Occipital lobe (tissue), 3 donors: Measurements from ENCODE around the gene CXCL3. TPM values are rescaled to one million over a fixed set of nuclear protein-coding genes. Genes with fewer than 3 reads are reported as not detected.
A peak's percentile ranks its signal among the peaks of the same experiment; 100 is the strongest.

ENCODE experiments used
- DNase-seq: peaks from one replicate; lab custom pipeline; 2025; lab: John Stamatoyannopoulos, UW
- small RNA-seq: library from RNA; depleted of rRNA; stranded (forward); fragments of <200 nt; gene quantifications from one replicate; pipeline ENCODE3, GENCODE V24; 2014
- total RNA-seq: library from RNA; depleted of rRNA; stranded (reverse); fragments of >200 nt; gene quantifications from one replicate; pipeline ENCODE4 v1.2.3, GENCODE V29; 2014

Gene CXCL3
- total RNA-seq, 1 donor from 2014 or later: 1.2 TPM

GRCh38 chr4:74014332-74014731 lies 24.2 kb downstream of the CXCL3 start:
- DNase-seq: no peak

- DNase-seq: no peak
Observed at GRCh38 chr4:74013264-74013663, 25.2 kb downstream of the CXCL3 start.

GRCh38 chr4:74012130-74012529 lies 26.4 kb downstream of the CXCL3 start:
- no peak for DNase-seq

GRCh38 chr4:74009307-74009706 lies 29.2 kb downstream of the CXCL3 start:
- DNase-seq: no peak

GRCh38 chr4:74006009-74006476 lies 32.4 kb downstream of the CXCL3 start:
- DNase-seq: no peak

GRCh38 chr4:74005528-74005927 lies 33.0 kb downstream of the CXCL3 start:
- no peak for DNase-seq

GRCh38 chr4:74004668-74005067 lies 33.8 kb downstream of the CXCL3 start:
- DNase-seq: no peak

GRCh38 chr4:74000301-74000700 lies 38.2 kb downstream of the CXCL3 start:
- DNase-seq: no peak

- DNase-seq: peak; percentile 13
Observed at GRCh38 chr4:73998040-73999011, 40.2 kb downstream of the CXCL3 start, which contains the start of gene CXCL5. Gene CXCL5, minus strand, starts transcription at chr4:73998677. Its CDS starts 96 bp downstream, at chr4:73998581.

- no peak for DNase-seq
Observed at GRCh38 chr4:73992050-73992449, 46.4 kb downstream of the CXCL3 start.

- DNase-seq: no peak
Observed at GRCh38 chr4:73991742-73992000, 46.8 kb downstream of the CXCL3 start.

- no peak for DNase-seq
Observed at GRCh38 chr4:73990988-73991741, 47.3 kb downstream of the CXCL3 start.

- no peak for DNase-seq
Observed at GRCh38 chr4:73989928-73990327, 48.6 kb downstream of the CXCL3 start.

- no peak for DNase-seq
Observed at GRCh38 chr4:73989031-73989430, 49.5 kb downstream of the CXCL3 start.

- no peak for DNase-seq
Observed at GRCh38 chr4:73988061-73988460, 50.4 kb downstream of the CXCL3 start, which contains the start of gene PPBP. Gene PPBP, minus strand, starts transcription at chr4:73988190. Its CDS starts 87 bp downstream, at chr4:73988103.

Small RNA genes within 50 kb of the gene (small RNA-seq; reads per million reads assigned to genes)
- not detected for gene RN7SL218P

Other genes with a start within 250 kb of the CXCL3 start
- 0.62 TPM for gene CXCL6, start 202.0 kb downstream of the CXCL3 start, total RNA-seq
- gene PF4V1, start 185.4 kb downstream of the CXCL3 start, total RNA-seq: 2.5 TPM
- 2.0 TPM for gene CXCL1, start 169.3 kb downstream of the CXCL3 start, total RNA-seq
- gene PF4, start 56.7 kb downstream of the CXCL3 start, total RNA-seq: not detected
- gene PPBP, start 50.5 kb downstream of the CXCL3 start, total RNA-seq: 5.9 TPM
- 0.16 TPM for gene CXCL5, start 40.0 kb downstream of the CXCL3 start, total RNA-seq
- gene CXCL2, start 60.5 kb upstream of the CXCL3 start, total RNA-seq: 4.4 TPM
- 48.0 TPM for gene MTHFD2L, start 119.4 kb upstream of the CXCL3 start, total RNA-seq